Measurements from ENCODE around the gene CTNNA2.

CTNNA2 gene

DNA sequence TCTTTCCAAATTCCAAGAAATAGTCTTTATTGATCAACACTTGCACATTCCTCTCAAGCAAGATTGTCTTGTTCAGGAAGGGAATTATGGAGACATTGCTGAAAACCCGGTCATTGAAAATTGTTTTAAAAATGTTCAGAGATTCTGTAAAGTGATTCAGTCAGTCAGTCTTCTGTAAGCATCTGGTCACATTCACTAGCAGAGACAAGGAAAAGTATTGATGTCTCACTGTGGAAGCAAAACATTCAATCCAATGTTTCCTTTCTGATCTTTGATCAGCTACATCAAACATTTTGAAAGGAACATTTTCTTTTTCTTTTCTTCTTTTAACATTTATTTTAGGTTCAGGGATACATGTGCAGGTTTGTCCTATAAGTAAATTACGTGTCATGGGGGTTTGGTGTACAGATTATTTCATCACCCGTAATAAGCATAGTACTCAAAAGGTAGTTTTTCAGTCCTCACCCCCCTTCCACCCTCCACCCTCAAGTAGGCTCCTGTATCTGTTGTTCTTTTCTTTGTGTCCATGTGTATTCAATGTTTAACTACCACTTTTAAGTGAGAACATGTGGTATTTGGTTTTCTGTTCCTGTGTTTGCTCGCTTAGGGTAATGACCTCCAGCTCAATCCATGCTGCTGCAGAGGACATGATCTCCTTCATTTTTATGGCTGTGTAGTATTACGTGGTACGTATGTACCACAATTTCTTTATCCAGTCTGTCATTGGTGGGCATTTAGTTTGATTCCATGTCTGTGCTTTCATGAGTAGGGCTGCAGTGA is 61.2 kb downstream of the CTNNA2 start:
- Histone ChIP-seq H3K27ac (no peak overlapping the region), H3K9me3 (ENCODE audit: severe bottlenecking) (no peaks in the 10 kb centered on the region), H3K4me3 (ENCODE audit: low read depth, low read length) (no peak overlapping the region), H3K27me3 (ENCODE audit: insufficient read depth, low read depth, severe bottlenecking) (no peaks in the 10 kb centered on the region), H3K36me3 (no peaks in the 10 kb centered on the region)
- TF ChIP-seq, protein P1, sequence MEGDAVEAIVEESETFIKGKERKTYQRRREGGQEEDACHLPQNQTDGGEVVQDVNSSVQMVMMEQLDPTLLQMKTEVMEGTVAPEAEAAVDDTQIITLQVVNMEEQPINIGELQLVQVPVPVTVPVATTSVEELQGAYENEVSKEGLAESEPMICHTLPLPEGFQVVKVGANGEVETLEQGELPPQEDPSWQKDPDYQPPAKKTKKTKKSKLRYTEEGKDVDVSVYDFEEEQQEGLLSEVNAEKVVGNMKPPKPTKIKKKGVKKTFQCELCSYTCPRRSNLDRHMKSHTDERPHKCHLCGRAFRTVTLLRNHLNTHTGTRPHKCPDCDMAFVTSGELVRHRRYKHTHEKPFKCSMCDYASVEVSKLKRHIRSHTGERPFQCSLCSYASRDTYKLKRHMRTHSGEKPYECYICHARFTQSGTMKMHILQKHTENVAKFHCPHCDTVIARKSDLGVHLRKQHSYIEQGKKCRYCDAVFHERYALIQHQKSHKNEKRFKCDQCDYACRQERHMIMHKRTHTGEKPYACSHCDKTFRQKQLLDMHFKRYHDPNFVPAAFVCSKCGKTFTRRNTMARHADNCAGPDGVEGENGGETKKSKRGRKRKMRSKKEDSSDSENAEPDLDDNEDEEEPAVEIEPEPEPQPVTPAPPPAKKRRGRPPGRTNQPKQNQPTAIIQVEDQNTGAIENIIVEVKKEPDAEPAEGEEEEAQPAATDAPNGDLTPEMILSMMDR (IDR thresholded peaks at IDR 0.05; ENCODE audit: low read depth, low read length), result no peak
- no peak for DNase-seq

- Histone ChIP-seq H3K27ac (no peak overlapping the region), H3K4me3 (ENCODE audit: low read depth, low read length) (no peak overlapping the region), H3K36me3 (no peaks in the 10 kb centered on the region), H3K27me3 (ENCODE audit: insufficient read depth, low read depth, severe bottlenecking) (no peaks in the 10 kb centered on the region), H3K9me3 (ENCODE audit: severe bottlenecking) (no peaks in the 10 kb centered on the region)
- TF ChIP-seq, protein P1 (IDR thresholded peaks at IDR 0.05; ENCODE audit: low read depth, low read length), result no peak
- DNase-seq, result no peak
Observed at GRCh38 chr2:79576451-79576850, 63.6 kb downstream of the CTNNA2 start.

GRCh38 chr2:79578952-79579351 is 66.1 kb downstream of the CTNNA2 start:
- Histone ChIP-seq H3K9me3 (ENCODE audit: severe bottlenecking) (no peaks in the 10 kb centered on the region), H3K36me3 (no peaks in the 10 kb centered on the region), H3K27me3 (ENCODE audit: insufficient read depth, low read depth, severe bottlenecking) (no peaks in the 10 kb centered on the region), H3K27ac (no peak overlapping the region), H3K4me3 (ENCODE audit: low read depth, low read length) (no peak overlapping the region)
- DNase-seq, result no peak
- TF ChIP-seq, protein P1 (IDR thresholded peaks at IDR 0.05; ENCODE audit: low read depth, low read length), result no peak

DNA sequence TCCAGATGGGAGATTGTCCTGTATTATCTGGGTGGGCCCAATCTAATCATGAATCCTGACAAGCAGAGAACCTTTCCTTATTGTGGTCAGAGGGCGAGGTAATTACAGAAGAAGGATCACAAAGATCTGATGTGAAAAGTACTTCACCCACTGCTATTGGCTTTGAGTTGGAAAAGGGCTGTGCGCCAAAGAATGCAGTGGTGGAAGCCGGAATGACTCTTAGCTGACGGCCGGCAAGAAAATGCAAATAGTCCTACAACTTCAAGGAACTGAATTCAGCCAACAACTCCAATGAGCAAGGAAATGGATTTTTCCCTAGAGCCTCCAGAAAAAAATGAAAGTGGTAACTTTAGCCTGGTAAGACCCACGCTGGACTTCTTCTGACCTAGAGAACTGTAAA is 67.3 kb downstream of the CTNNA2 start:
- H3K27me3 ChIP-seq (ENCODE audit: insufficient read depth, low read depth, severe bottlenecking), result no peaks in the 10 kb centered on the region
- TF ChIP-seq, protein P1 (IDR thresholded peaks at IDR 0.05; ENCODE audit: low read depth, low read length), result no peak
- H3K9me3 ChIP-seq (ENCODE audit: severe bottlenecking), result no peaks in the 10 kb centered on the region
- no peak overlapping the region for H3K27ac ChIP-seq
- no peak for DNase-seq
- no peaks in the 10 kb centered on the region for H3K36me3 ChIP-seq
- no peak overlapping the region for H3K4me3 ChIP-seq (ENCODE audit: low read depth, low read length)

DNA sequence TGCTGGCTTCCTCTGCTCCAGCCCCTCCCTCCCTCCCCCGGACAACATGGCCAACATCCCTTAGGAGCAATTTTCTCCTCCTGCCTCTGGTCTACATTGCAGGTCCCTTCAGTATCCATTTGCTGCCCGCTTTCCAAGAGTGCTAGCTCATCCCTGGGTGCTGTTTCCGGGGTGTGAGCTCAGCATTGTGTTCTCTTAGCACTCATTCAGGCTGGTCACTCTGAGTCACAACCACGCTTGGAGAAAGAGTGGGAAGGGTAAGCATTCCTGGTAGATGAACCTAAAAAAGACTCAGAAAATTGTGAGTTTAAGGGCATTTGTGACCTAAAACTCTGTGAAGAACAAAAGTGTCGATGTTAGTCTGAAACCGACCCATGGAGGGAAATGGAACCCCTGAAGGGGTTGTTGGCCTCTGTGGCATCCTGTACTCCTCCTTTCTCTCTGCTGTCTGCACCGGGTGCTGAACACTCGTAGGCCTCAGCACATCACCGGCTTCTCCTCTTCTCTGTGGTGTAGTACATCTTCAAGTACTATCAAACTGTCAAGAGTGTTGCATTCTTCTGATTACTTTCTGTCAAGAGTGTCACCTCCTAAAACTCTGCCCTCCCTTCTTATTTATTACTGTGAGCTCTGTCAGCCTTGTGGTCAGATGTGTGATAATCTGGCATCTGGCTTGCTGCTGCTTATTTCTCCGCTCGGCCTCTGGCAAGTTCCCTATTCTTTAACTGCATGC is 73.0 kb downstream of the CTNNA2 start:
- TF ChIP-seq, protein P1 (IDR thresholded peaks at IDR 0.05; ENCODE audit: low read depth, low read length), result no peak
- no peak for DNase-seq
- Histone ChIP-seq H3K9me3 (ENCODE audit: severe bottlenecking) (no peaks in the 10 kb centered on the region), H3K4me3 (ENCODE audit: low read depth, low read length) (no peak overlapping the region), H3K27me3 (ENCODE audit: insufficient read depth, low read depth, severe bottlenecking) (peaks cover 4% of the 10 kb centered on the region), H3K36me3 (no peaks in the 10 kb centered on the region), H3K27ac (no peak overlapping the region)
